Measurements from ENCODE around the gene KIF20B. TPM values are rescaled to one million over a fixed set of nuclear protein-coding genes. Genes with fewer than 3 reads are reported as not detected.

KIF20B gene
- total RNA-seq, 1 donor from 2014 or later, result 7.2 TPM

DNA sequence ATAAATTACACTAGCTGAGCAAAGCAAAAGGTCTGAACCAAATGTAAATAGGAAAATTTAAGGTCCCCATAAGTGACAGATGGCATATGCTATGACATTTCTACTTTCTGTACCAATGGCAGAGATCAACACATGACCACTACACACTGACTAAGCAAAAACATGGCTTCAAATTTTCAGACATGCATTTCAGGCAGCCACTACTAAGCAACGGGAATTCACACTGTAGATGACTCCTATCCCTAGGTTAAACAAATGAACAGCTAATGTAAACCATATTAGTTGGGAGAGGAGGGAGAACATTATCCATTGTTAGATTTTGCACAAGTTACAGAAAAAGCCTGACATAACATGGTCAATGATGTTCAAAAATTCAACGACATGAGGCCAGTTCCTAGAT lies 11.4 kb upstream of the KIF20B start:
- Mint-ChIP-seq H3K4me1 (ENCODE audit: low read depth) (peaks cover 13% of the 10 kb centered on the region), H3K27ac (ENCODE audit: unreplicated experiment) (no peak overlapping the region), H3K9me3 (ENCODE audit: low read depth) (peaks cover 2% of the 10 kb centered on the region), H3K36me3 (ENCODE audit: low read depth) (no peaks in the 10 kb centered on the region), H3K4me3 (ENCODE audit: unreplicated experiment) (no peak overlapping the region), H3K27me3 (ENCODE audit: low read depth) (no peaks in the 10 kb centered on the region)
- no peak for DNase-seq (ENCODE audit: low spot score)
- TF ChIP-seq, protein P1, sequence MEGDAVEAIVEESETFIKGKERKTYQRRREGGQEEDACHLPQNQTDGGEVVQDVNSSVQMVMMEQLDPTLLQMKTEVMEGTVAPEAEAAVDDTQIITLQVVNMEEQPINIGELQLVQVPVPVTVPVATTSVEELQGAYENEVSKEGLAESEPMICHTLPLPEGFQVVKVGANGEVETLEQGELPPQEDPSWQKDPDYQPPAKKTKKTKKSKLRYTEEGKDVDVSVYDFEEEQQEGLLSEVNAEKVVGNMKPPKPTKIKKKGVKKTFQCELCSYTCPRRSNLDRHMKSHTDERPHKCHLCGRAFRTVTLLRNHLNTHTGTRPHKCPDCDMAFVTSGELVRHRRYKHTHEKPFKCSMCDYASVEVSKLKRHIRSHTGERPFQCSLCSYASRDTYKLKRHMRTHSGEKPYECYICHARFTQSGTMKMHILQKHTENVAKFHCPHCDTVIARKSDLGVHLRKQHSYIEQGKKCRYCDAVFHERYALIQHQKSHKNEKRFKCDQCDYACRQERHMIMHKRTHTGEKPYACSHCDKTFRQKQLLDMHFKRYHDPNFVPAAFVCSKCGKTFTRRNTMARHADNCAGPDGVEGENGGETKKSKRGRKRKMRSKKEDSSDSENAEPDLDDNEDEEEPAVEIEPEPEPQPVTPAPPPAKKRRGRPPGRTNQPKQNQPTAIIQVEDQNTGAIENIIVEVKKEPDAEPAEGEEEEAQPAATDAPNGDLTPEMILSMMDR (IDR thresholded peaks at IDR 0.05), result no peak

DNA sequence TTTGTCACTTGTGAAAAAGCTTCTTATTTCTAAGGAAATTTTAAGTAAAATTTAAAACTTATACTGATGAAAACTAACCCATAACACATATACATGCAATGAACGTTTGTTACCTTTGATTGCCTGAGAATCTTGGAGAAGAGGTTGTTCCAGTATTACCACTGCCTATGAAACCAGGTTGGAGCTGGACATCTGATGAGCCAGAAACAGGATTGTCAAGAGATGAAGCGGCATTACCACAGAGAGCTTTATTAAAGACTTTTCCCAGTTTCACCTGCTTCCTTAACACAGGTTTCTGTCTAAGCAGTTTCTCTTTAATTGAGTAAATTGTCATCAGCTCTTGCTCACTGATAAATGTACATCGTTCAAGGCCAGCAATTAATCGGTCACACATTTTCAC lies 9.0 kb upstream of the KIF20B start:
- H3K4me1 Mint-ChIP-seq (ENCODE audit: low read depth), result peaks cover 16% of the 10 kb centered on the region
- H3K4me3 Mint-ChIP-seq (ENCODE audit: unreplicated experiment), result no peak overlapping the region
- no peak overlapping the region for H3K27ac Mint-ChIP-seq (ENCODE audit: unreplicated experiment)
- DNase-seq (ENCODE audit: low spot score), result no peak
- peaks cover 2% of the 10 kb centered on the region for H3K9me3 Mint-ChIP-seq (ENCODE audit: low read depth)
- H3K36me3 Mint-ChIP-seq (ENCODE audit: low read depth), result peaks cover 2% of the 10 kb centered on the region
- TF ChIP-seq, protein P1 (IDR thresholded peaks at IDR 0.05), result no peak
- H3K27me3 Mint-ChIP-seq (ENCODE audit: low read depth), result no peaks in the 10 kb centered on the region

- Mint-ChIP-seq H3K9me3 (ENCODE audit: low read depth) (peaks cover 2% of the 10 kb centered on the region), H3K4me3 (ENCODE audit: unreplicated experiment) (no peak overlapping the region), H3K27ac (ENCODE audit: unreplicated experiment) (no peak overlapping the region), H3K36me3 (ENCODE audit: low read depth) (peaks cover 2% of the 10 kb centered on the region), H3K4me1 (ENCODE audit: low read depth) (peaks cover 16% of the 10 kb centered on the region), H3K27me3 (ENCODE audit: low read depth) (no peaks in the 10 kb centered on the region)
- no peak for DNase-seq (ENCODE audit: low spot score)
- TF ChIP-seq, protein P1 (IDR thresholded peaks at IDR 0.05), result no peak
Observed at GRCh38 chr10:89693176-89693575, 8.2 kb upstream of the KIF20B start.

GRCh38 chr10:89695307-89695706 lies 6.1 kb upstream of the KIF20B start:
- Mint-ChIP-seq H3K9me3 (ENCODE audit: low read depth) (peaks cover 2% of the 10 kb centered on the region), H3K27ac (ENCODE audit: unreplicated experiment) (no peak overlapping the region), H3K4me1 (ENCODE audit: low read depth) (peaks cover 22% of the 10 kb centered on the region), H3K4me3 (ENCODE audit: unreplicated experiment) (no peak overlapping the region), H3K27me3 (ENCODE audit: low read depth) (no peaks in the 10 kb centered on the region), H3K36me3 (ENCODE audit: low read depth) (peaks cover 2% of the 10 kb centered on the region)
- TF ChIP-seq, protein P1 (IDR thresholded peaks at IDR 0.05), result no peak
- no peak for DNase-seq (ENCODE audit: low spot score)

GRCh38 chr10:89697946-89698345 lies 3.4 kb upstream of the KIF20B start:
- Mint-ChIP-seq H3K4me1 (ENCODE audit: low read depth) (peaks cover 44% of the 10 kb centered on the region), H3K36me3 (ENCODE audit: low read depth) (peaks cover 2% of the 10 kb centered on the region), H3K27me3 (ENCODE audit: low read depth) (no peaks in the 10 kb centered on the region)

More at GRCh38 chr10:89697946-89698345, 3.4 kb upstream of the KIF20B start:
- H3K27ac Mint-ChIP-seq (ENCODE audit: unreplicated experiment), result no peak overlapping the region
- H3K4me3 Mint-ChIP-seq (ENCODE audit: unreplicated experiment), result no peak overlapping the region
- no peak for DNase-seq (ENCODE audit: low spot score)
- H3K9me3 Mint-ChIP-seq (ENCODE audit: low read depth), result peaks cover 2% of the 10 kb centered on the region
- TF ChIP-seq, protein P1 (IDR thresholded peaks at IDR 0.05), result no peak
